Smooth muscle cell (in vitro differentiated cells): Measurements from ENCODE around the gene APBA1. TPM values are rescaled to one million over a fixed set of nuclear protein-coding genes. Genes with fewer than 3 reads are reported as not detected.

Source experiments
- DNase-seq: peaks from one replicate; lab custom pipeline; 2025; ENCODE audit not compliant: unreplicated experiment; lab: John Stamatoyannopoulos, UW
- H2AFZ ChIP-seq: fragments of 200-600 bp; sonication (generic); 2 replicates; pipeline ENCODE4 v1.6.0; 2016; ENCODE audit warnings: antibody characterized with exemption, low read depth, mild to moderate bottlenecking
- H3F3A ChIP-seq: fragments of 200-600 bp; sonication (generic); 2 replicates; pipeline ENCODE4 v1.6.0; 2017; ENCODE audit warnings: antibody characterized with exemption, low read depth
- H3K27ac ChIP-seq: fragments of 200-600 bp; sonication (generic); 2 replicates; pipeline ENCODE4 v1.5.1; 2016; ENCODE audit warnings: low read depth, mild to moderate bottlenecking
- H3K27me3 ChIP-seq: fragments of 200-600 bp; sonication (generic); 2 replicates; pipeline ENCODE4 v1.6.1; 2016; ENCODE audit warnings: low read depth, mild to moderate bottlenecking
- H3K36me3 ChIP-seq: fragments of 200-600 bp; sonication (generic); 2 replicates; pipeline ENCODE4 v1.5.1; 2016; ENCODE audit warnings: low read depth
- H3K4me1 ChIP-seq: fragments of 200-600 bp; sonication (generic); 2 replicates; pipeline ENCODE4 v1.5.1; 2016; ENCODE audit warnings: low read depth
- H3K4me2 ChIP-seq: fragments of 200-600 bp; sonication (generic); 2 replicates; pipeline ENCODE4 v1.6.0; 2016; ENCODE audit warnings: mild to moderate bottlenecking
- H3K4me3 ChIP-seq: fragments of 200-600 bp; sonication (generic); 2 replicates; pipeline ENCODE4 v1.5.1; 2016; ENCODE audit warnings: mild to moderate bottlenecking
- H3K79me2 ChIP-seq: fragments of 200-600 bp; sonication (generic); 2 replicates; pipeline ENCODE4 v1.6.0; 2016; ENCODE audit warnings: low read depth, mild to moderate bottlenecking
- H3K9ac ChIP-seq: fragments of 200-600 bp; sonication (generic); 2 replicates; pipeline ENCODE4 v1.6.0; 2016; ENCODE audit warnings: low read depth
- H3K9me3 ChIP-seq: fragments of 200-600 bp; sonication (generic); replicated peaks from 2 replicates; pipeline ENCODE4 v1.5.1; 2016; ENCODE audit warnings: low read depth
- H4K20me1 ChIP-seq: fragments of 200-600 bp; sonication (generic); 2 replicates; pipeline ENCODE4 v1.6.0; 2016; ENCODE audit warnings: low read depth
- CTCF ChIP-seq: fragments of 200-600 bp; sonication (generic); IDR thresholded peaks from 2 replicates; pipeline ENCODE4 v1.5.1; 2017; ENCODE audit warnings: borderline replicate concordance, mild to moderate bottlenecking, antibody characterized with exemption; ENCODE audit not compliant: insufficient read depth, poor library complexity, severe bottlenecking
- WGBS: methylation state at CpG from one replicate; pipeline ENCODE4 v1.1.7; 2016; ENCODE audit warnings: low lambda C conversion rate; 5-methylcytosine and 5-hydroxymethylcytosine counted together
- polyA plus RNA-seq: library from polyadenylated mRNA; unstranded; fragments of >200 nt; fragmentation: Nextera tagmentation; extraction: Ambion mirVana; gene quantifications from 2 replicates; pipeline ENCODE4 v1.2.1, GENCODE V29; 2016
- total RNA-seq: library from RNA; depleted of rRNA; stranded (reverse); fragments of >200 nt; gene quantifications from 2 replicates; pipeline ENCODE4 v1.2.3, GENCODE V29; 2014

APBA1 gene
- total and polyA plus RNA-seq, 2 experiments from 2014 or later = 1.4 to 6.1 TPM

- H3K27me3 ChIP-seq = no peaks in the 10 kb centered on the region
- no peak overlapping the region for H2AFZ ChIP-seq
- 69% methylated on average over 3 of the region's 3 CpGs for WGBS
- no peak overlapping the region for H3K9ac ChIP-seq
- TF ChIP-seq CTCF = no peak
- no peaks in the 10 kb centered on the region for H3K9me3 ChIP-seq
- no peaks in the 10 kb centered on the region for H4K20me1 ChIP-seq
- H3K4me1 ChIP-seq = peaks cover 8% of the 10 kb centered on the region
- peaks cover 24% of the 10 kb centered on the region for H3F3A ChIP-seq
- no peak for DNase-seq
- no peak overlapping the region for H3K4me3 ChIP-seq
- no peaks in the 10 kb centered on the region for H3K79me2 ChIP-seq
- H3K27ac ChIP-seq = no peak overlapping the region
- H3K4me2 ChIP-seq = peak overlapping the region; percentile 58
- H3K36me3 ChIP-seq = no peaks in the 10 kb centered on the region
These were observed 291.4 kb downstream of the APBA1 start for GRCh38 chr9:69380811-69381210.

- no peak for DNase-seq
- Histone ChIP-seq H3K27ac (peak overlapping the region; percentile 71), H3K9me3 (no peaks in the 10 kb centered on the region), H3K36me3 (no peaks in the 10 kb centered on the region), H2AFZ (no peak overlapping the region), H3K27me3 (no peaks in the 10 kb centered on the region), H3K9ac (no peak overlapping the region), H3F3A (peaks cover 24% of the 10 kb centered on the region), H3K4me3 (no peak overlapping the region), H4K20me1 (no peaks in the 10 kb centered on the region), H3K79me2 (no peaks in the 10 kb centered on the region), H3K4me2 (peak overlapping the region; percentile 58), H3K4me1 (peaks cover 8% of the 10 kb centered on the region)
- TF ChIP-seq CTCF = no peak
- WGBS = 91% methylated on average over 6 of the region's 6 CpGs
These were observed 291.9 kb downstream of the APBA1 start for GRCh38 chr9:69380301-69380700.

GRCh38 chr9:69379270-69379982 lies 292.7 kb downstream of the APBA1 start:
- TF ChIP-seq CTCF = no peak
- Histone ChIP-seq H3K4me2 (peak overlapping the region; percentile 58), H3K9ac (no peak overlapping the region), H3K9me3 (no peaks in the 10 kb centered on the region), H4K20me1 (no peaks in the 10 kb centered on the region), H3K36me3 (no peaks in the 10 kb centered on the region), H3K4me3 (no peak overlapping the region), H3K27ac (peak overlapping the region; percentile 71), H2AFZ (no peak overlapping the region), H3K79me2 (no peaks in the 10 kb centered on the region), H3F3A (peaks cover 24% of the 10 kb centered on the region), H3K27me3 (no peaks in the 10 kb centered on the region), H3K4me1 (peaks cover 8% of the 10 kb centered on the region)
- WGBS = 37% methylated on average over 9 of the region's 9 CpGs
- no peak for DNase-seq

- Histone ChIP-seq H3K4me2 (no peak overlapping the region), H3F3A (peaks cover 24% of the 10 kb centered on the region), H3K79me2 (no peaks in the 10 kb centered on the region), H4K20me1 (no peaks in the 10 kb centered on the region), H2AFZ (no peak overlapping the region), H3K27me3 (no peaks in the 10 kb centered on the region), H3K27ac (no peak overlapping the region), H3K36me3 (no peaks in the 10 kb centered on the region), H3K4me1 (peaks cover 8% of the 10 kb centered on the region), H3K4me3 (no peak overlapping the region), H3K9ac (no peak overlapping the region), H3K9me3 (no peaks in the 10 kb centered on the region)
- TF ChIP-seq CTCF = no peak
- 93% methylated on average over 2 of the region's 2 CpGs for WGBS
- no peak for DNase-seq
These were observed 294.2 kb downstream of the APBA1 start for GRCh38 chr9:69377981-69378380.
